Heart right ventricle (tissue), 16 donors: Measurements from ENCODE around the gene CASP10. TPM values are rescaled to one million over a fixed set of nuclear protein-coding genes. Genes with fewer than 3 reads are reported as not detected.

Experiments
- ATAC-seq, 8 donors: fragments of 200-7000 bp; cut with Tn5 transposase; one replicate each; pipeline ENCODE4 v1.9.1; 2020; ENCODE audit warnings: mild to moderate bottlenecking in 8 of 8, moderate library complexity in 8 of 8, moderate number of reproducible peaks in 1 of 8
- DNase-seq, 2 donors: peaks; one replicate each; pipeline ENCODE4 v3.0.0-alpha.2; 2020
- H3K27ac ChIP-seq, 10 donors: fragments of 200-600 bp; sonication (generic) in 2 of 10; one replicate each; pipeline versions ENCODE4 v1.5.0 to v1.8.0; 2020 to 2022; ENCODE audit warnings: mild to moderate bottlenecking in 3 of 10
- H3K27me3 ChIP-seq, 7 donors: fragments of 200-600 bp; one replicate each; pipeline ENCODE4 v1.8.0; 2021 to 2022; ENCODE audit warnings: mild to moderate bottlenecking in 2 of 7
- H3K36me3 ChIP-seq, 9 donors: fragments of 200-600 bp; sonication (generic) in 1 of 9; one replicate each; pipeline versions ENCODE4 v1.5.0 to v1.8.0; 2020 to 2022; ENCODE audit warnings: mild to moderate bottlenecking in 2 of 9
- H3K4me1 ChIP-seq, 9 donors: fragments of 200-600 bp; sonication (generic) in 1 of 9; one replicate each; pipeline versions ENCODE4 v1.5.0 to v1.8.0; 2020 to 2022; ENCODE audit warnings: mild to moderate bottlenecking in 4 of 9
- H3K4me3 ChIP-seq, 10 donors: fragments of 200-600 bp; sonication (generic) in 2 of 10; one replicate each; pipeline versions ENCODE4 v1.5.0 to v1.8.0; 2020 to 2022; ENCODE audit warnings: mild to moderate bottlenecking in 7 of 10, moderate library complexity in 2 of 10
- H3K9me3 ChIP-seq, 11 donors: fragments of 200-600 bp in 10 of 11; sonication (generic) in 2 of 11; one replicate each; pipeline versions ENCODE4 v1.5.0 to v1.8.0; 2013 to 2022; ENCODE audit warnings: mild to moderate bottlenecking in 2 of 11, control low read depth in 1 of 11, moderate library complexity in 1 of 11
- WGBS, 2 donors: extraction: QIAGEN DNeasy Blood & Tissue Kit; methylation state at CpG; one replicate each; pipeline ENCODE4 v1.1.7; 2013; ENCODE audit warnings: inconsistent platforms in 1 of 2; 5-methylcytosine and 5-hydroxymethylcytosine counted together
- intact Hi-C, 10 donors: fragments of 100-400 bp; cut with DNase I; formaldehyde crosslinking; loops; one replicate each; pipeline versions ENCODE4 v1.11.1 to v1.14.2; 2022
- polyA plus RNA-seq, 2 donors: library from polyadenylated mRNA; stranded (reverse); fragments of 200-250 nt; gene quantifications; one replicate each; pipeline ENCODE4 v1.2.3, GENCODE V29; 2013
- total RNA-seq, 10 donors: library from RNA; stranded (reverse); fragmentation: NEBNext Ultra II Directional in 3 of 10; extraction: Animal tissue kit (Norgen Biotek cat#: 25700) in 3 of 10; gene quantifications; one replicate each; pipeline versions ENCODE4 v1.2.1 to v1.2.4, GENCODE V29; 2021 to 2023
- TF ChIP-seq, protein P1 (sequence below), 9 donors: fragments of 200-600 bp; sonication (generic) in 2 of 9; IDR thresholded peaks; one replicate each; pipeline versions ENCODE4 v1.5.0 to v1.8.0; 2021 to 2022; ENCODE audit warnings: antibody characterized with exemption in 9 of 9, mild to moderate bottlenecking in 5 of 9, moderate library complexity in 1 of 9
- donor health status: Arrhythmogenic right ventricular cardiomyopathy.
- donor health status: ischemic (EF 13 %, LVEDD 7.1; RV severe dilation, severe dysfunction).
- donor health status: healthy with polysubstance abuse.
- donor health status: DM: no; HTN: yes; CAD: no.
- donor health status: DM: no; HTN: no; CAD: no.
- donor health status: ischemic (EF 25% LVEDD 6.9; RV normal size, moderate dysfunction).
- donor health status: ischemic (EF 25% LVEDD 5.7; RV mildly dilated, moderate dysfunction).
- donor health status: healthy.
- donor health status: DM: yes; HTN: yes; CAD: no.
- donor health status: Ischemic cardiomyopathy.
- donor health status: ischemic (EF 35%, LVEDD 5.7; RV mildly dilated, moderate dysfunction).
- donor health status: nonischemic (EF 11% LVEDD 7.7; RV severe dilation, severe dysfunction).
- donor health status: DM: yes; HTN: yes; CAD: no.
- donor health status: PGD.
- donor health status: ischemic (EF 29% LVEDD 5.4; RV normal size, mild dysfunction).
- donor health status: nonischemic (EF 23%, LVEDD 6.1; RV moderate dilation, normal function).

The CASP10 gene
- total and polyA plus RNA-seq, 12 donors = 2.0 to 13.2 (median 5.6) TPM

DNA sequence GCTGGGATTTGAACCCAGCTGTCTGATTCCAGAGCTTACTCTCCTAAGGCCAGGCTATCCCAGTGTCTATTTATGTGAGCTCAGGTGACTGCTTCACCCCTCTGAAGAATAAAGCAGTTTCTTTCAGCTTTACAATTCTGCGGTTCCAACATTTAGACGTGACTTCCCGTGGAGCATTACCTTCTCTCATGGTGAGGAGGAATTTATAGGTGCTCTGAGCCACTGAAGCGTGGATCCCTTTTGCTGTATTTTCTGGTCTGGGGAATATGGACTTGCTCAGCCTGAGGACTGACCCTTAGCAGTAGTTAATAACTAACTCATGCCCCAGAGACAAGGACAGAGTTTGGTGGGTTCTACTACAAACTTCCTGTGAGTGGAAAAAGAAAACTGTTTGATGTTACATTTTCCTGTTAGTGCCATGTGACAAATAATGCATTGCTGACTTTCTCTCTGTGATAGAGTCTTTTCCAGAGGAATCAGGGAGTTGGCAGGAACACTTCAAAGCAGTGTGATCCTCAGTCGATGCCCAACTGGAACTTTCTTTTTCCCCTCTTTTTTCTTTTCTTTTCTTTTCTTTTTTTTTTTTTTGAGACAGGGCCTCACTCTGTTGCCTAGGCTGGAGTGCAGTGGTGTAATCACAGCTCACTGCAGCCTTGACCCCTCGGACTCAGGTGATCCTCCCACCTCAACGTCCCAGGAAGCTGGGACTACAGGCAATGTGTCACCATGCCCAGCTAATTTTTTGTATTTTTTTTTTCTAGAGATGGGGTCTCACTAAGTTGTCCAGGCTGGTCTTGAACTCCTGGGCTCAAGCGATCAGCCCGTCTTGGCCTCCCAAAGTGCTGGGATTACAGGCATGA, 21.9 kb downstream of the CASP10 start:
- Histone ChIP-seq H3K27me3 (no peaks in the 10 kb centered on the region), H3K9me3 (no peaks in the 10 kb centered on the region), H3K36me3 (peaks cover 0 to 77% (median 0%) of the 10 kb centered on the region in 9 donors), H3K27ac (no peak overlapping the region), H3K4me1 (peaks cover 0 to 20% (median 6%) of the 10 kb centered on the region in 9 donors), H3K4me3 (no peak overlapping the region)
- ATAC-seq (no peak), DNase-seq (no peak)
- intact Hi-C loops = no loop called here
- TF ChIP-seq, protein P1, sequence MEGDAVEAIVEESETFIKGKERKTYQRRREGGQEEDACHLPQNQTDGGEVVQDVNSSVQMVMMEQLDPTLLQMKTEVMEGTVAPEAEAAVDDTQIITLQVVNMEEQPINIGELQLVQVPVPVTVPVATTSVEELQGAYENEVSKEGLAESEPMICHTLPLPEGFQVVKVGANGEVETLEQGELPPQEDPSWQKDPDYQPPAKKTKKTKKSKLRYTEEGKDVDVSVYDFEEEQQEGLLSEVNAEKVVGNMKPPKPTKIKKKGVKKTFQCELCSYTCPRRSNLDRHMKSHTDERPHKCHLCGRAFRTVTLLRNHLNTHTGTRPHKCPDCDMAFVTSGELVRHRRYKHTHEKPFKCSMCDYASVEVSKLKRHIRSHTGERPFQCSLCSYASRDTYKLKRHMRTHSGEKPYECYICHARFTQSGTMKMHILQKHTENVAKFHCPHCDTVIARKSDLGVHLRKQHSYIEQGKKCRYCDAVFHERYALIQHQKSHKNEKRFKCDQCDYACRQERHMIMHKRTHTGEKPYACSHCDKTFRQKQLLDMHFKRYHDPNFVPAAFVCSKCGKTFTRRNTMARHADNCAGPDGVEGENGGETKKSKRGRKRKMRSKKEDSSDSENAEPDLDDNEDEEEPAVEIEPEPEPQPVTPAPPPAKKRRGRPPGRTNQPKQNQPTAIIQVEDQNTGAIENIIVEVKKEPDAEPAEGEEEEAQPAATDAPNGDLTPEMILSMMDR (IDR thresholded peaks at IDR 0.05) = no peak
- 93% methylated on average over 9 of the region's 9 CpGs for WGBS, 2 donors

DNA sequence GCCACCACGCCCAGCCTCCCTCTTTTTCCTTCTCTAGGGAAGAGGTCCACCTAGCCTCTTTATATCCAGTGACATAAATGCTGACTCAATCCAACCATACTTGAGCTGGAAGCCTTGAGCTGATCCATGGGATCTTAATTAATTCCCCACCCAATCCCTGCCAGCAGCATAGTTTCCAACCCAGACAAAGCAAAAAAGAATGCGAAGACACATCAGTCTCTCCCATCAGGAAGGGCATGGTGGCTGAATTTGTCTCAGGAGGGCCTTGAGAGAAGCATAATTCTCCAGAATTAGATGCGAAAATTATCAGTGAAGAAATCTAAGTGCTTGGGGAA, 22.5 kb downstream of the CASP10 start:
- Histone ChIP-seq H3K4me3 (no peak overlapping the region), H3K36me3 (peaks cover 0 to 77% (median 0%) of the 10 kb centered on the region in 9 donors), H3K4me1 (peaks cover 0 to 24% (median under 1%) of the 10 kb centered on the region in 9 donors), H3K27me3 (no peaks in the 10 kb centered on the region), H3K27ac (no peak overlapping the region), H3K9me3 (no peaks in the 10 kb centered on the region)
- 89 to 92% methylated on average over 3 of the region's 3 CpGs for WGBS, 2 donors
- TF ChIP-seq, protein P1 (IDR thresholded peaks at IDR 0.05) = no peak
- intact Hi-C loops = no loop called here
- no peak for DNase-seq
- ATAC-seq = no peak

DNA sequence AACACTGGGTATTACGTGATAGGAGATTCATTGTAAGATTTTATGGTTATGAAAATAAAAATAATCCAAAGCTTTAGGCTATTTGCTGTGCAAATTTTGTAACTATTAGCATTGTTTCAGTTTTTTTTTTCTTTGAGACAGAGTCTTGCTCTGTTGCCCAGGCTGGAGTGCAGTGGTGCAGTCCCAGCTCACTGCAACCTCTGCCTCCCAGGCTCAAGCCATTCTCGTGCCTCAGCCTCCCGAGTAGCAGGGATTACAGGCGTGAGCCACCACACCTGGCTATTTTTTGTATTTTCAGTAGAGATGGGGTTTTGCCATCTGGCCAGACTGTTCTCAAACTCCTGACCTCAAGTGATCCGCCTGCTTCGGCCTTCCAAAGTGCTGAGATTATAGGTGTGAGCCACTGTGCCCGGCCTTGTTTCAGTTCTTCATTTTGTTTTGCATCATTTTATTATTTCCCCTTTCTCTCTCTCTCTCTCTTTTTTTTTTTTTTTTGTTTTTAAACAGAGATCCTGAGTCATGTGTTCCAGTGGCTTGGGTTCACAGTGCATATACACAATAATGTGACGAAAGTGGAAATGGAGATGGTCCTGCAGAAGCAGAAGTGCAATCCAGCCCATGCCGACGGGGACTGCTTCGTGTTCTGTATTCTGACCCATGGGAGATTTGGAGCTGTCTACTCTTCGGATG, 25.8 kb downstream of the CASP10 start:
- peak overlapping the region in 3 of 10 donors; percentile 3 to 61 (median 34) for H3K27ac ChIP-seq
- WGBS, 2 donors = 92 to 96% methylated on average over 12 of the region's 12 CpGs
- peaks cover 0 to 17% (median 0%) of the 10 kb centered on the region in 9 donors for H3K4me1 ChIP-seq
- no peak overlapping the region for H3K4me3 ChIP-seq
- TF ChIP-seq, protein P1 (IDR thresholded peaks at IDR 0.05) = no peak
- no peaks in the 10 kb centered on the region for H3K9me3 ChIP-seq
- H3K36me3 ChIP-seq = peaks cover 0 to 66% (median 0%) of the 10 kb centered on the region in 9 donors
- ATAC-seq (peak in 7 of 8 donors; percentile 28 to 73 (median 58)), DNase-seq (peak; percentile 15 to 20)
- no peaks in the 10 kb centered on the region for H3K27me3 ChIP-seq
- intact Hi-C loops = no loop called here

DNA sequence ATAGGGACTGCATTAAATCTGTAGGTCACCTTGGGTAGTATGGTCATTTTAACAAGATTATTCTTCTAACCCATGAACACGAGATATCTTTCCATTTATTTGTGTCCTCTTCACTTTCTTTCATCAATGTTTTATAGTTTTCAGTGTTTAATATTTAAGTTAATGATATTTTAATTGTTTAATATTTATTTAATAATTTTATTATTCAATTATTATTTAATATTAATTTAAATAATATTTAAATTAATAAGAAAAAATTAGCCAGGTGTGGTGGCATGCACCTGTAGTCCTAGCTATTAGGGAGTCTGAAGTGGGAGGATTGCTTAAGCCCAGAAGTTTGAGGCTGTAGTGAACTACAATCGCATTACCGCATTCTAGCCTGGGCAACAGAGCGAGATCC, 33.0 kb downstream of the CASP10 start:
- DNase-seq (no peak), ATAC-seq (no peak)
- no peak overlapping the region for H3K27ac ChIP-seq
- TF ChIP-seq, protein P1 (IDR thresholded peaks at IDR 0.05) = no peak
- peaks cover 2 to 31% (median 26%) of the 10 kb centered on the region in 9 donors for H3K4me1 ChIP-seq
- peaks cover 0 to 47% (median 10%) of the 10 kb centered on the region in 9 donors for H3K36me3 ChIP-seq
- no peak overlapping the region for H3K4me3 ChIP-seq
- no peaks in the 10 kb centered on the region for H3K9me3 ChIP-seq
- H3K27me3 ChIP-seq = no peaks in the 10 kb centered on the region
- intact Hi-C loops = no loop called here
- WGBS, 2 donors = 98% methylated on average over 4 of the region's 4 CpGs
